HFFc6 (cell line): Measurements from ENCODE around the gene CDH5. TPM values are rescaled to one million over a fixed set of nuclear protein-coding genes. Genes with fewer than 3 reads are reported as not detected.

Experiments
- DNase-seq: peaks from one replicate; pipeline ENCODE4 v3.0.0-alpha.2; 2018
- H3K27ac Mint-ChIP-seq: 2 replicates; pipeline ENCODE4 v1.8.0; 2020; ENCODE audit warnings: mild to moderate bottlenecking, mixed read lengths
- H3K27me3 Mint-ChIP-seq: 2 replicates; pipeline ENCODE4 v1.8.0; 2021; ENCODE audit warnings: mild to moderate bottlenecking, moderate library complexity, mixed read lengths; ENCODE audit not compliant: insufficient read depth
- H3K36me3 Mint-ChIP-seq: 2 replicates; pipeline ENCODE4 v1.8.0; 2021; ENCODE audit warnings: low read depth, mixed read lengths
- H3K4me1 Mint-ChIP-seq: 2 replicates; pipeline ENCODE4 v1.8.0; 2020; ENCODE audit warnings: low read depth, mixed read lengths
- H3K4me3 Mint-ChIP-seq: 2 replicates; pipeline ENCODE4 v1.8.0; 2020; ENCODE audit warnings: mild to moderate bottlenecking, moderate library complexity, mixed read lengths
- H3K9me3 Mint-ChIP-seq: 2 replicates; pipeline ENCODE4 v1.8.0; 2020; ENCODE audit warnings: mild to moderate bottlenecking, mixed read lengths
- CTCF ChIP-seq: fragments of 200-600 bp; sonication (generic); IDR thresholded peaks from 2 replicates; pipeline ENCODE4 v1.5.0; 2021; ENCODE audit warnings: antibody characterized with exemption, mild to moderate bottlenecking
- total RNA-seq, 6 experiments: library from RNA; stranded (reverse); fragmentation: NEBNext Ultra II Directional; extraction: Animal tissue kit (Norgen Biotek cat#: 25700); gene quantifications; 2 replicates in 1 of 6; 3 replicates in 5 of 6; pipeline ENCODE4 v1.2.3, GENCODE V29; 2021

Gene CDH5
- total RNA-seq, 6 experiments from 2014 or later, result not detected

DNA sequence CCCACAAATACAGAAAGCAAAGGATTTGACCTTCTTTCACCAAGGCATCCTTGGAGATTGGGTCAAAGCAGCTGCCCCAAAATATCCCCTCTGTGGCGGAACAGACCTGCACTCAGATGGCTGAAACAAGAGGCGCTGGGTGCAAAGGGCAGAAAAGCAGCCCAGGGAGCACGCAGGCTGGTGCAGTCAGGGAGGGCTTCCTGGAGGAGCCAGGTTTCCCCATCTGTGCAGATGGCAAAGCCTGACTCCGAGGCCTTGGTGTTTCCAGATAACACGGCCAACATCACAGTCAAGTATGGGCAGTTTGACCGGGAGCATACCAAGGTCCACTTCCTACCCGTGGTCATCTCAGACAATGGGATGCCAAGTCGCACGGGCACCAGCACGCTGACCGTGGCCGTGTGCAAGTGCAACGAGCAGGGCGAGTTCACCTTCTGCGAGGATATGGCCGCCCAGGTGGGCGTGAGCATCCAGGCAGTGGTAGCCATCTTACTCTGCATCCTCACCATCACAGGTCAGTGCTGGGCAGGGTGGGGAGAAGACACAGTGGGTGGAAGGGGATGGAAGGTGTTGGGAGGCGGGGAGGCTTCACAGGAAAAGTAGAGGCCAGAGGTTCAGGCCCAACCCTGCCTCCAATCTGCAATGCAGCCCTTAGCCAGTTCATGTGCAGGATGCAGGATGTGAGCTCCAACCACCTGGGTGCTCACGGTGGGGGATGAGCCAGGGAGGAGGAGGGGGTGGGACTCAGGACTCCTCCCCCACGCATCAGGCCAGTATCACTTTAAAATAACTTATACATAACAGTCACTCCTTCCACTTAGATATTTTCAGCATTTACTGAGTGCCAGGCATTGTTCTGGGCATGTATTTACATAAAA lies 34.3 kb downstream of the CDH5 start:
- Mint-ChIP-seq H3K27me3 (peaks cover 22% of the 10 kb centered on the region), H3K4me3 (no peak overlapping the region), H3K36me3 (no peaks in the 10 kb centered on the region), H3K4me1 (no peaks in the 10 kb centered on the region), H3K9me3 (peaks cover 6% of the 10 kb centered on the region; the same call in 1 of the 2 replicates), H3K27ac (no peak overlapping the region)
- no peak for TF ChIP-seq CTCF
- no peak for DNase-seq

DNA sequence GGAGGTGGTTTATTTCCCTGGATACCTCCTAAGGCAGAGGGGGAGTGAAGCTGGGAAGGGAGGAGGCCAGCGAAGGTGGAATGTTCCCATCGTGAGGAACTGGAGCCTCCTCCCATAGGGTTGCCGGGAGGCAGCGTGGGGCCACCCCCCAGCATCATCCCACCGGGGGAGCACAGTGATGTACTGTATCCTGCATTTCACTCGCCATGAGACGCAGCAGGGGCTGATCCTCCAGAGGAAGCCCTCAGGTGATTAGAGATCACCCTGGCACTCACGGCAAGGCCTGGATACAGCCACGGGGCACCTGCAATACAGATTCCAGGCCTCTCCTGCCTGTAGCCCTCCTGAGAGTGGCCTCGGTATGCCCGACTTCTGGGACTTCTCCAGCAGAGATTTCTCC lies 35.1 kb downstream of the CDH5 start:
- DNase-seq, result no peak
- H3K9me3 Mint-ChIP-seq, result peaks cover 6% of the 10 kb centered on the region; the same call in 1 of the 2 replicates
- H3K27me3 Mint-ChIP-seq, result peaks cover 22% of the 10 kb centered on the region
- no peak overlapping the region for H3K4me3 Mint-ChIP-seq
- H3K36me3 Mint-ChIP-seq, result no peaks in the 10 kb centered on the region
- no peaks in the 10 kb centered on the region for H3K4me1 Mint-ChIP-seq
- H3K27ac Mint-ChIP-seq, result no peak overlapping the region
- TF ChIP-seq CTCF, result no peak

DNA sequence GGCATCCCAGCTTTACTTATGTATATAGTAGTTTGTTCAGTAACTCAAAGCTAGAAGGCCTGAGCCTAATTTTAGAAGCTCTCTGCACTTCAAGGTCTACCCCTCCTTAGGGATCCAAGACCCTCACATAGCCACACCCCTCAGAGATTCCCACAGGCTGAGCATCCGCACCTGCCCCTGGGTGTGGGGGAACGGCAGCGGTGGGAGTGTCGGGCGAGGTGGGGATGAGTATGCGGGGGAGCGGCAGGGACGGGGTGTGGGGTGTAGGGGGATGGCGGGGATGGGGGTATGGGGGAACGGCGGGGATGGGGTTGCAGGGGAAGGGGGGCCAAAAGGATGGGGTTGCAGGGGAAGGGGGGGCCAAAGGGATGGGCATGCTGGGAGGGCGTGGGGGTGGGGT lies 35.7 kb downstream of the CDH5 start:
- Mint-ChIP-seq H3K4me3 (no peak overlapping the region), H3K9me3 (peaks cover 6% of the 10 kb centered on the region; the same call in 1 of the 2 replicates), H3K4me1 (peaks cover 4% of the 10 kb centered on the region), H3K27me3 (peaks cover 22% of the 10 kb centered on the region), H3K27ac (no peak overlapping the region), H3K36me3 (no peaks in the 10 kb centered on the region)
- no peak for DNase-seq
- TF ChIP-seq CTCF, result no peak

DNA sequence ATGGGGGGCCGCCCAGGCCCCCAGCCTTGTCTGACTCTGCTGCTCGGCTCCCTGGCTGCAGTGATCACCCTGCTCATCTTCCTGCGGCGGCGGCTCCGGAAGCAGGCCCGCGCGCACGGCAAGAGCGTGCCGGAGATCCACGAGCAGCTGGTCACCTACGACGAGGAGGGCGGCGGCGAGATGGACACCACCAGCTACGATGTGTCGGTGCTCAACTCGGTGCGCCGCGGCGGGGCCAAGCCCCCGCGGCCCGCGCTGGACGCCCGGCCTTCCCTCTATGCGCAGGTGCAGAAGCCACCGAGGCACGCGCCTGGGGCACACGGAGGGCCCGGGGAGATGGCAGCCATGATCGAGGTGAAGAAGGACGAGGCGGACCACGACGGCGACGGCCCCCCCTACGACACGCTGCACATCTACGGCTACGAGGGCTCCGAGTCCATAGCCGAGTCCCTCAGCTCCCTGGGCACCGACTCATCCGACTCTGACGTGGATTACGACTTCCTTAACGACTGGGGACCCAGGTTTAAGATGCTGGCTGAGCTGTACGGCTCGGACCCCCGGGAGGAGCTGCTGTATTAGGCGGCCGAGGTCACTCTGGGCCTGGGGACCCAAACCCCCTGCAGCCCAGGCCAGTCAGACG lies 36.2 kb downstream of the CDH5 start:
- H3K36me3 Mint-ChIP-seq, result no peaks in the 10 kb centered on the region
- TF ChIP-seq CTCF, result no peak
- no peak overlapping the region for H3K27ac Mint-ChIP-seq
- H3K4me1 Mint-ChIP-seq, result peaks cover 7% of the 10 kb centered on the region
- peaks cover 22% of the 10 kb centered on the region for H3K27me3 Mint-ChIP-seq
- DNase-seq, result no peak
- no peak overlapping the region for H3K4me3 Mint-ChIP-seq
- H3K9me3 Mint-ChIP-seq, result peaks cover 6% of the 10 kb centered on the region; the same call in 1 of the 2 replicates

- H3K4me3 Mint-ChIP-seq, result no peak overlapping the region
- no peak overlapping the region for H3K27ac Mint-ChIP-seq
- H3K36me3 Mint-ChIP-seq, result no peaks in the 10 kb centered on the region
- TF ChIP-seq CTCF, result no peak
- peaks cover 18% of the 10 kb centered on the region for H3K27me3 Mint-ChIP-seq
- peaks cover 16% of the 10 kb centered on the region for H3K4me1 Mint-ChIP-seq
- H3K9me3 Mint-ChIP-seq, result peaks cover 6% of the 10 kb centered on the region; the same call in 1 of the 2 replicates
- no peak for DNase-seq
Observed at GRCh38 chr16:66403531-66404145, 37.1 kb downstream of the CDH5 start.
